ENCODE data around the gene HLCS.

DNA sequence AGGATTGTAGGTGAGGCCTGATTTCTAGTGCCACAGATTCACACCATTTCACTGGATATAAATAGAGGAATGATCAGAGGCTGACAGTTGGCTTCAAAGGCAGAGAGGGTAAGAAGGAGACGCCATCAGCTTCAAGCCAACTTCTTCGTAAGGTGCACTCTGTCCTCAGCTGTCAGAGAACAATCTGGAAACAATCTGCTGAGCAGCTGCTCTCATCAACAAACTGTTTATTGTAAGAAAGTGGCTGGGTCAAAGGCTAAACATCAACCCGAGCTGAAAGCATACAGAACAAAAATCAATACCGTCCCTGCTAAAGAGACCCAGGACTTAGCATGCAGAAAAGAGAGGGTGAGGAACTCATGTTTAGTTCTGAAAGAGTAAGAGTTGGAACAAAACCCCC is 48.2 kb downstream of the HLCS start:
- TF ChIP-seq, protein P1, sequence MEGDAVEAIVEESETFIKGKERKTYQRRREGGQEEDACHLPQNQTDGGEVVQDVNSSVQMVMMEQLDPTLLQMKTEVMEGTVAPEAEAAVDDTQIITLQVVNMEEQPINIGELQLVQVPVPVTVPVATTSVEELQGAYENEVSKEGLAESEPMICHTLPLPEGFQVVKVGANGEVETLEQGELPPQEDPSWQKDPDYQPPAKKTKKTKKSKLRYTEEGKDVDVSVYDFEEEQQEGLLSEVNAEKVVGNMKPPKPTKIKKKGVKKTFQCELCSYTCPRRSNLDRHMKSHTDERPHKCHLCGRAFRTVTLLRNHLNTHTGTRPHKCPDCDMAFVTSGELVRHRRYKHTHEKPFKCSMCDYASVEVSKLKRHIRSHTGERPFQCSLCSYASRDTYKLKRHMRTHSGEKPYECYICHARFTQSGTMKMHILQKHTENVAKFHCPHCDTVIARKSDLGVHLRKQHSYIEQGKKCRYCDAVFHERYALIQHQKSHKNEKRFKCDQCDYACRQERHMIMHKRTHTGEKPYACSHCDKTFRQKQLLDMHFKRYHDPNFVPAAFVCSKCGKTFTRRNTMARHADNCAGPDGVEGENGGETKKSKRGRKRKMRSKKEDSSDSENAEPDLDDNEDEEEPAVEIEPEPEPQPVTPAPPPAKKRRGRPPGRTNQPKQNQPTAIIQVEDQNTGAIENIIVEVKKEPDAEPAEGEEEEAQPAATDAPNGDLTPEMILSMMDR (IDR thresholded peaks at IDR 0.05): no peak
- no peak for TF ChIP-seq POLR2A (IDR thresholded peaks at IDR 0.05)
- TF ChIP-seq POLR2AphosphoS5 (IDR thresholded peaks at IDR 0.05): no peak

Measured in breast epithelium (tissue), 3 donors.